Parathyroid adenoma (tissue), 2 donors: Measurements from ENCODE around the gene ADCYAP1R1.

ENCODE experiments used
- H2AFZ ChIP-seq: fragments of 300-600 bp; sonication (generic); one replicate; pipeline ENCODE4 v1.7.0; 2017; ENCODE audit warnings: antibody characterized with exemption, mild to moderate bottlenecking
- H3K27ac ChIP-seq: fragments of 300-600 bp; sonication (generic); one replicate; pipeline ENCODE4 v1.7.0; 2017
- H3K27me3 ChIP-seq: fragments of 300-600 bp; sonication (generic); one replicate; pipeline ENCODE4 v1.7.0; 2017; ENCODE audit warnings: low read length; ENCODE audit not compliant: control insufficient read depth, insufficient read depth
- H3K36me3 ChIP-seq: fragments of 300-600 bp; sonication (generic); one replicate; pipeline ENCODE4 v1.7.0; 2017; ENCODE audit warnings: low read length; ENCODE audit not compliant: control insufficient read depth, insufficient read depth
- H3K4me1 ChIP-seq: fragments of 300-600 bp; sonication (generic); one replicate; pipeline ENCODE4 v1.7.0; 2017; ENCODE audit warnings: control low read depth
- H3K4me2 ChIP-seq: fragments of 300-600 bp; sonication (generic); one replicate; pipeline ENCODE4 v1.7.0; 2017; ENCODE audit warnings: low read length
- H3K4me3 ChIP-seq: fragments of 300-600 bp; sonication (generic); one replicate; pipeline ENCODE4 v1.7.0; 2017; ENCODE audit warnings: low read depth, low read length
- H3K79me2 ChIP-seq: fragments of 300-600 bp; sonication (generic); one replicate; pipeline ENCODE4 v1.7.0; 2017; ENCODE audit warnings: control low read depth
- H3K9ac ChIP-seq: fragments of 300-600 bp; sonication (generic); one replicate; pipeline ENCODE4 v1.7.0; 2017; ENCODE audit warnings: mild to moderate bottlenecking
- H3K9me3 ChIP-seq: fragments of 300-600 bp; sonication (generic); one replicate; pipeline ENCODE4 v1.7.0; 2017; ENCODE audit warnings: low read length; ENCODE audit not compliant: control insufficient read depth
- TF ChIP-seq, protein P1 (sequence below): fragments of 300-600 bp; sonication (generic); IDR thresholded peaks from one replicate; pipeline ENCODE4 v1.7.0; 2017; ENCODE audit warnings: antibody characterized with exemption, mild to moderate bottlenecking
- donor health status: primary hyperparathyroidism.

ADCYAP1R1 gene

GRCh38 chr7:31020161-31020560 lies 31.9 kb upstream of the ADCYAP1R1 start:
- no peak overlapping the region for H2AFZ ChIP-seq
- H3K27me3 ChIP-seq = no peaks in the 10 kb centered on the region
- TF ChIP-seq, protein P1, sequence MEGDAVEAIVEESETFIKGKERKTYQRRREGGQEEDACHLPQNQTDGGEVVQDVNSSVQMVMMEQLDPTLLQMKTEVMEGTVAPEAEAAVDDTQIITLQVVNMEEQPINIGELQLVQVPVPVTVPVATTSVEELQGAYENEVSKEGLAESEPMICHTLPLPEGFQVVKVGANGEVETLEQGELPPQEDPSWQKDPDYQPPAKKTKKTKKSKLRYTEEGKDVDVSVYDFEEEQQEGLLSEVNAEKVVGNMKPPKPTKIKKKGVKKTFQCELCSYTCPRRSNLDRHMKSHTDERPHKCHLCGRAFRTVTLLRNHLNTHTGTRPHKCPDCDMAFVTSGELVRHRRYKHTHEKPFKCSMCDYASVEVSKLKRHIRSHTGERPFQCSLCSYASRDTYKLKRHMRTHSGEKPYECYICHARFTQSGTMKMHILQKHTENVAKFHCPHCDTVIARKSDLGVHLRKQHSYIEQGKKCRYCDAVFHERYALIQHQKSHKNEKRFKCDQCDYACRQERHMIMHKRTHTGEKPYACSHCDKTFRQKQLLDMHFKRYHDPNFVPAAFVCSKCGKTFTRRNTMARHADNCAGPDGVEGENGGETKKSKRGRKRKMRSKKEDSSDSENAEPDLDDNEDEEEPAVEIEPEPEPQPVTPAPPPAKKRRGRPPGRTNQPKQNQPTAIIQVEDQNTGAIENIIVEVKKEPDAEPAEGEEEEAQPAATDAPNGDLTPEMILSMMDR = no peak
- no peaks in the 10 kb centered on the region for H3K79me2 ChIP-seq
- no peak overlapping the region for H3K27ac ChIP-seq
- no peak overlapping the region for H3K4me2 ChIP-seq
- H3K9ac ChIP-seq = no peak overlapping the region
- H3K36me3 ChIP-seq = no peaks in the 10 kb centered on the region
- no peaks in the 10 kb centered on the region for H3K9me3 ChIP-seq
- no peaks in the 10 kb centered on the region for H3K4me1 ChIP-seq
- H3K4me3 ChIP-seq = no peak overlapping the region

DNA sequence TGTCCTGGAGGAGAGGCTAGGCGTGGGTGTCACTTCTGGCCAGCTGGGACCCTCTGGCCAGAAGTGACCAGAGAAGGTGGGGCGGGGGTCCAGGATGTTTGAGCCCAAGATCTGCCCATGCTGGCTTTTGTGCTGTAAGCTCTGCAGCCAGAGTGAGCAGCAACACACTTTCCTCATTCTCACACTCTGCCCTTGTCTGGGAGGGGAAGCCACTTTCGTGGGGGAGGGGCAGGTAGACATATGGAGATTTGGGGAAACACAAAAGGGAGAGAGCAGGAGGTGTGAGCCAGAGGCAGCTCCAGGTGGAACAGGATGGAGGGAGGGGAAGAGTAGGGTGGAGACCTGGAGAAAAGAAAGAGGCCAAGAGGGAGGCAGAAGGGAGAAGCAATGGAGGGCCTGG lies 31.5 kb upstream of the ADCYAP1R1 start:
- Histone ChIP-seq H3K27ac (no peak overlapping the region), H3K4me2 (no peak overlapping the region), H3K36me3 (no peaks in the 10 kb centered on the region), H3K4me3 (no peak overlapping the region), H3K79me2 (no peaks in the 10 kb centered on the region), H2AFZ (no peak overlapping the region), H3K9me3 (no peaks in the 10 kb centered on the region), H3K4me1 (no peaks in the 10 kb centered on the region), H3K9ac (no peak overlapping the region), H3K27me3 (no peaks in the 10 kb centered on the region)
- TF ChIP-seq, protein P1 = no peak

GRCh38 chr7:31022117-31022516 lies 30.0 kb upstream of the ADCYAP1R1 start:
- Histone ChIP-seq H3K4me1 (no peaks in the 10 kb centered on the region), H3K9ac (no peak overlapping the region), H3K4me3 (no peak overlapping the region), H3K36me3 (no peaks in the 10 kb centered on the region), H3K79me2 (no peaks in the 10 kb centered on the region), H2AFZ (no peak overlapping the region), H3K4me2 (no peak overlapping the region), H3K27ac (no peak overlapping the region), H3K27me3 (no peaks in the 10 kb centered on the region), H3K9me3 (no peaks in the 10 kb centered on the region)
- TF ChIP-seq, protein P1 = no peak

- H3K4me3 ChIP-seq = no peak overlapping the region
- TF ChIP-seq, protein P1 = no peak
These were observed 29.4 kb upstream of the ADCYAP1R1 start for GRCh38 chr7:31022726-31023125.

DNA sequence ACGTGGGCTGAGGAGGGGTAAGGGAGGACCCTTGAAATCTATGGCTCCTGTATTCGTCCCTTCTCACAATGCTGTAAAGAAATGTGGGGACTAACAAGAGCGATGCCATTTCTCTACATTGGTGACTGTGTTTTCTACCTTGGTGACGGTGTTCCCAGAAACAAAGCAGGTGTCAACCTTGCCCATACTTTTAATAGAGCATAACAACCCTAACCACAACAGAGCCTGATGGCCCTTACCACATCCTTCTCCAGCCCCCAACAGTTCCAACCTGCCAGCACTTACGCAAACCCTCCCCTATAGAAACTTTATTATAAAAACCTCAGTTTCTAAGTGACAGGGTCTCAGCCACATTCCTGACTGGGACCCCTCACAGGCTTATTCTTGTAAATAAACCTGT lies 28.2 kb upstream of the ADCYAP1R1 start:
- H3K79me2 ChIP-seq = no peaks in the 10 kb centered on the region
- H3K9ac ChIP-seq = no peak overlapping the region
- H2AFZ ChIP-seq = no peak overlapping the region
- H3K9me3 ChIP-seq = no peaks in the 10 kb centered on the region
- no peaks in the 10 kb centered on the region for H3K36me3 ChIP-seq
- TF ChIP-seq, protein P1 = no peak
- no peaks in the 10 kb centered on the region for H3K27me3 ChIP-seq
- no peak overlapping the region for H3K27ac ChIP-seq
- H3K4me2 ChIP-seq = no peak overlapping the region
- H3K4me1 ChIP-seq = no peaks in the 10 kb centered on the region
- H3K4me3 ChIP-seq = no peak overlapping the region

More at GRCh38 chr7:31022726-31023125, 29.4 kb upstream of the ADCYAP1R1 start:
- Histone ChIP-seq H3K79me2 (no peaks in the 10 kb centered on the region), H3K4me1 (no peaks in the 10 kb centered on the region), H3K36me3 (no peaks in the 10 kb centered on the region), H3K9ac (no peak overlapping the region), H3K4me2 (no peak overlapping the region), H2AFZ (no peak overlapping the region), H3K27ac (no peak overlapping the region), H3K27me3 (no peaks in the 10 kb centered on the region), H3K9me3 (no peaks in the 10 kb centered on the region)
